Fibroblast of pulmonary artery (primary cell): ENCODE measurements around the gene GARS1.
A peak's percentile ranks its signal among the peaks of the same experiment; 100 is the strongest.
"Not testable (repeated sequence)": the region's sequence is repeated elsewhere in the genome, so short reads cannot be mapped to it uniquely, and the experiment has no call there.

ENCODE experiments used
- DNase-seq: peaks from one replicate; pipeline ENCODE4 v3.0.0-alpha.2; 2010; ENCODE audit warnings: low read depth
- H3K4me3 ChIP-seq: replicated peaks from 2 replicates; pipeline ENCODE4 v1.5.1; 2011; ENCODE audit warnings: low read depth, mild to moderate bottlenecking, control low read depth, low read length, moderate library complexity
- CTCF ChIP-seq: IDR thresholded peaks from 2 replicates; pipeline ENCODE4 v1.5.1; 2011; ENCODE audit warnings: mild to moderate bottlenecking, control low read depth, low read length, inconsistent platforms; ENCODE audit errors: missing control alignments

GARS1 gene

GRCh38 chr7:30572212-30572841 is 22.4 kb upstream of the GARS1 start:
- peak; percentile 14 for DNase-seq
- TF ChIP-seq CTCF: no peak
- H3K4me3 ChIP-seq: no peak overlapping the region

GRCh38 chr7:30575910-30576309 is 18.8 kb upstream of the GARS1 start:
- no peak overlapping the region for H3K4me3 ChIP-seq
- no peak for DNase-seq
- no peak for TF ChIP-seq CTCF

DNA sequence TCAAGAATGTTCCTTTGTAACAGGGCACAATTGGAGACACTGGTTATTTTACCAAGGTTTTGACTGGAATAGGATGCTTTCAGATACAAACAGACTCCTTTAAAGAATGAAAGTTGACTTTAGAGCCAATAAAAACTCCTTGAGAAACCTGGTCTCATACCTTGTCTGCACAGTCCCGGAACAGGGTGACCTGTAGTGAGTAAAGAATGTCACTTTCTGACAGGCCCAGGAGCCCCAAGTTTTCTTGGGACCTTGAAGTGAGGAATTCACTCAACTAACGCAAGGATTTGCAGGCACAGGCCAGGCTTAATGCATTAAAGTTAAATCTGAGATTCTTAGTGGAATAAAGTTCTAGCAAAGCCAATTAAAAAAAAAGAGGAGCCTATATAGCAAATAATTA is 11.5 kb upstream of the GARS1 start:
- TF ChIP-seq CTCF: no peak
- DNase-seq: no peak
- no peak overlapping the region for H3K4me3 ChIP-seq

DNA sequence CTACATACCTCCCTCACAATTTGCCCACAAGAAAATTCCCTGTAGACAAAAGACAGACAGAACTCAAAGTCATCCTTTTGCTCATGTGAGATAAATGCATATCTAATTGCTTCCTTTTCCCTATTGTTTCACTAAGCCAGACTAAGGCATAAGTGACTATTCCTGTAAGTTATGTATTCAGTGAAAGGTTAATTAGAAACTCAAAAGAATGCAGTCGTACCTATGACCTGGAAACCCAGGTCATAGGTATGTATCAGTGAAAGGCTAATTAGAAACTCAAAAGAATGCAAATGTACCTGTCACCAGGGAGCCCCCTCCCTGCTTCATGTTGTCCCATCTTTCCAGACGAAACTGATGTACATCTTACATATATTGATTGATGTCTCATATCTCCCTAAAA is 10.3 kb upstream of the GARS1 start:
- DNase-seq: no peak
- TF ChIP-seq CTCF: no peak
- H3K4me3 ChIP-seq: no peak overlapping the region

DNA sequence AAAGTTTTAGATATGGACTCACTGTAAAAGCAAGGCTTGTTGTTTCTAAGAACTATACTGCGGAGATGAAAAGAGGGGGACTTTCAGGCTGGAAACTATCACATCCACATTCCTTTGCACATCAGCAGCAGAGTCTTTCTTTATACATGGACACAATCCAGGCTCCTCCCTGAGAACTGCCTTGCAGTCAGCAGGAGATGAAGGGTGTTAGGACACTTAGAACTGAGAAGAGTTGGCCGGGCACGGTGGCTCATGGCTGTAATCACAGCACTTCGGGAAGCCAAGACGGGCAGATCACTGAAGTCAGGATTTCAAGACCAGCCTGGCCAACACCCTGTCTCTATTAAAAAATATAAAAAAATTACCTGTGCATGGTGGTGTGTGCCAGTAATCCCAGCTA is 9.7 kb upstream of the GARS1 start:
- no peak for TF ChIP-seq CTCF
- no peak for DNase-seq
- H3K4me3 ChIP-seq: no peak overlapping the region

GRCh38 chr7:30585675-30586074 is 9.0 kb upstream of the GARS1 start:
- no peak overlapping the region for H3K4me3 ChIP-seq
- DNase-seq: no peak
- no peak for TF ChIP-seq CTCF

GRCh38 chr7:30587547-30587946 is 7.1 kb upstream of the GARS1 start:
- DNase-seq, H3K4me3 ChIP-seq: not testable (repeated sequence)
